Raji (cell line): ENCODE results near the gene TCP11L2.

ENCODE experiments used
- POLR2A ChIP-seq: IDR thresholded peaks from 2 replicates; pipeline ENCODE4 v1.6.1; 2011; ENCODE audit warnings: low read depth, low read length, control low read depth; ENCODE audit not compliant: insufficient read depth

TCP11L2 gene

GRCh38 chr12:106302401-106303201 is at the start of gene TCP11L2:
Gene TCP11L2, plus strand, starts transcription at chr12:106302733. Its CDS starts 8,343 bp downstream, at chr12:106311076.
- peak; percentile 40; the same call in 1 of the 2 replicates for TF ChIP-seq POLR2A

GRCh38 chr12:106254724-106255123 is 47.8 kb upstream of the TCP11L2 start:
- TF ChIP-seq POLR2A, result no peak

- TF ChIP-seq POLR2A, result no peak
These were observed 47.0 kb upstream of the TCP11L2 start for GRCh38 chr12:106255493-106255892.

- TF ChIP-seq POLR2A, result no peak
These were observed 46.6 kb upstream of the TCP11L2 start for GRCh38 chr12:106255952-106256351.

GRCh38 chr12:106256524-106256923 is 46.0 kb upstream of the TCP11L2 start:
- TF ChIP-seq POLR2A, result no peak

GRCh38 chr12:106258226-106258625 is 44.3 kb upstream of the TCP11L2 start:
- TF ChIP-seq POLR2A, result no peak

GRCh38 chr12:106258935-106259334 is 43.6 kb upstream of the TCP11L2 start:
- TF ChIP-seq POLR2A, result no peak

GRCh38 chr12:106265116-106265515 is 37.4 kb upstream of the TCP11L2 start:
- no peak for TF ChIP-seq POLR2A

GRCh38 chr12:106267535-106267934 is 35.0 kb upstream of the TCP11L2 start:
- TF ChIP-seq POLR2A, result no peak

- no peak for TF ChIP-seq POLR2A
These were observed 33.3 kb upstream of the TCP11L2 start for GRCh38 chr12:106269150-106269771.

- TF ChIP-seq POLR2A, result no peak
These were observed 30.7 kb upstream of the TCP11L2 start for GRCh38 chr12:106271575-106272505.

GRCh38 chr12:106273491-106273890 is 29.0 kb upstream of the TCP11L2 start:
- no peak for TF ChIP-seq POLR2A

- no peak for TF ChIP-seq POLR2A
These were observed 28.5 kb upstream of the TCP11L2 start for GRCh38 chr12:106274012-106274411.

GRCh38 chr12:106274575-106275121 is 27.9 kb upstream of the TCP11L2 start:
- TF ChIP-seq POLR2A, result no peak

GRCh38 chr12:106275458-106275857 is 27.1 kb upstream of the TCP11L2 start:
- TF ChIP-seq POLR2A, result no peak
